CD14-positive monocyte (primary cell): ENCODE results near the gene SLC27A6. TPM values are rescaled to one million over a fixed set of nuclear protein-coding genes. Genes with fewer than 3 reads are reported as not detected.

ENCODE experiments used
- DNase-seq, 3 donors: peaks; one replicate each; pipeline ENCODE4 v3.0.0-alpha.2; 2011 to 2022
- H2AFZ ChIP-seq: 2 replicates; pipeline ENCODE4 v1.6.0; 2012; ENCODE audit warnings: mild to moderate bottlenecking, low read depth, low read length, inconsistent platforms; ENCODE audit not compliant: insufficient read depth, poor library complexity, severe bottlenecking
- H3K27ac ChIP-seq, 2 donors: 1 replicate in 1 of 2; 2 replicates in 1 of 2; pipeline ENCODE4 v1.5.1; 2012 to 2013; ENCODE audit warnings: low read length in 2 of 2, control low read depth in 1 of 2, inconsistent platforms in 1 of 2, low read depth in 1 of 2, mild to moderate bottlenecking in 1 of 2
- H3K27me3 ChIP-seq, 2 donors: one replicate each; pipeline versions ENCODE4 v1.6.0 to v1.6.1; 2011 to 2013; ENCODE audit warnings: low read length in 2 of 2; ENCODE audit not compliant: control insufficient read depth in 2 of 2, insufficient read depth in 2 of 2
- H3K36me3 ChIP-seq, 2 donors: replicated peaks in 1 of 2; 1 replicate in 1 of 2; 2 replicates in 1 of 2; pipeline versions ENCODE4 v1.5.1 to v1.6.1; 2012 to 2013; ENCODE audit warnings: low read length in 2 of 2, control low read depth in 1 of 2, inconsistent platforms in 1 of 2, mild to moderate bottlenecking in 1 of 2; ENCODE audit not compliant: insufficient read depth in 2 of 2, control insufficient read depth in 1 of 2
- H3K4me1 ChIP-seq, 2 donors: 1 replicate in 1 of 2; 2 replicates in 1 of 2; pipeline versions ENCODE4 v1.5.1 to v1.6.1; 2012 to 2013; ENCODE audit warnings: low read length in 2 of 2, control low read depth in 1 of 2, inconsistent platforms in 1 of 2, mild to moderate bottlenecking in 1 of 2, moderate library complexity in 1 of 2; ENCODE audit not compliant: insufficient read depth in 2 of 2, control insufficient read depth in 1 of 2
- H3K4me2 ChIP-seq: replicated peaks from 2 replicates; pipeline ENCODE3; 2012; ENCODE audit warnings: low read length, moderate library complexity, mild to moderate bottlenecking; ENCODE audit not compliant: poor library complexity, severe bottlenecking; ENCODE audit errors: extremely low read depth
- H3K4me3 ChIP-seq, 3 experiments: fragments of 200-600 bp in 1 of 3; sonication (generic) in 1 of 3; replicated peaks in 1 of 3; 1 replicate in 2 of 3; 2 replicates in 1 of 3; pipeline ENCODE4 v1.5.1; 2011 to 2013; ENCODE audit warnings: low read length in 3 of 3, mild to moderate bottlenecking in 3 of 3, control low read depth in 2 of 3, low read depth in 2 of 3, inconsistent platforms in 1 of 3, moderate library complexity in 1 of 3
- H3K79me2 ChIP-seq: 2 replicates; pipeline ENCODE4 v1.6.0; 2012; ENCODE audit warnings: mild to moderate bottlenecking, control low read depth, inconsistent platforms, low read length, moderate library complexity; ENCODE audit not compliant: insufficient read depth
- H3K9ac ChIP-seq: 2 replicates; pipeline ENCODE4 v1.6.0; 2017; ENCODE audit warnings: low read length, mild to moderate bottlenecking; ENCODE audit not compliant: insufficient read depth, poor library complexity, severe bottlenecking
- H3K9me3 ChIP-seq, 2 donors: replicated peaks in 1 of 2; 1 replicate in 1 of 2; 2 replicates in 1 of 2; pipeline versions ENCODE4 v1.5.1 to v1.6.1; 2012 to 2013; ENCODE audit warnings: low read length in 2 of 2, control low read depth in 1 of 2; ENCODE audit not compliant: control insufficient read depth in 1 of 2, insufficient read depth in 1 of 2
- H4K20me1 ChIP-seq: 2 replicates; pipeline ENCODE4 v1.6.0; 2012; ENCODE audit warnings: mild to moderate bottlenecking, low read length, control low read depth, moderate library complexity; ENCODE audit not compliant: insufficient read depth
- H3K27ac Mint-ChIP-seq, 7 donors: one replicate each; pipeline ENCODE4 v1.8.0; 2020; ENCODE audit warnings: mild to moderate bottlenecking in 7 of 7, mixed read lengths in 7 of 7, moderate library complexity in 6 of 7, inconsistent platforms in 2 of 7
- H3K27me3 Mint-ChIP-seq, 3 donors: one replicate each; pipeline ENCODE4 v1.8.0; 2021 to 2022; ENCODE audit warnings: low read depth in 3 of 3, mild to moderate bottlenecking in 3 of 3, mixed read lengths in 3 of 3, moderate library complexity in 3 of 3, inconsistent platforms in 1 of 3
- H3K36me3 Mint-ChIP-seq, 2 donors: one replicate each; pipeline ENCODE4 v1.8.0; 2020; ENCODE audit warnings: mixed read lengths in 2 of 2, inconsistent platforms in 1 of 2, mild to moderate bottlenecking in 1 of 2
- H3K4me1 Mint-ChIP-seq: one replicate; pipeline ENCODE4 v1.8.0; 2020; ENCODE audit warnings: mild to moderate bottlenecking, mixed read lengths
- H3K4me3 Mint-ChIP-seq, 2 donors: one replicate each; pipeline ENCODE4 v1.8.0; 2020; ENCODE audit warnings: mild to moderate bottlenecking in 2 of 2, mixed read lengths in 2 of 2, moderate library complexity in 1 of 2
- H3K9me3 Mint-ChIP-seq, 7 donors: one replicate each; pipeline ENCODE4 v1.8.0; 2020 to 2022; ENCODE audit warnings: mixed read lengths in 7 of 7, mild to moderate bottlenecking in 6 of 7, moderate library complexity in 6 of 7, inconsistent platforms in 2 of 7
- WGBS: methylation state at CpG from one replicate; pipeline ENCODE4 v1.1.5; 2013; ENCODE audit warnings: missing lambda C conversion rate; ENCODE audit not compliant: insufficient coverage; 5-methylcytosine and 5-hydroxymethylcytosine counted together
- intact Hi-C, 2 donors: fragments of 100-400 bp; cut with micrococcal nuclease; formaldehyde crosslinking; loops; one replicate each; pipeline versions ENCODE4 v1.15.0 to v1.15.1; 2023
- polyA plus RNA-seq, 3 donors: library from polyadenylated mRNA; depleted of rRNA in 1 of 3; unstranded in 2 of 3; stranded (reverse) in 1 of 3; fragments of 300-500 nt in 2 of 3; fragments of >200 nt in 1 of 3; fragmentation: Illumina TruSeq in 2 of 3; gene quantifications; 1 replicate in 2 of 3; 2 replicates in 1 of 3; pipeline ENCODE4 v1.2.3, GENCODE V29; 2012 to 2021
- TF ChIP-seq, protein P1 (sequence below): fragments of 200-600 bp; IDR thresholded peaks from one replicate; pipeline ENCODE4 v1.8.0; 2022; ENCODE audit warnings: antibody characterized with exemption, mild to moderate bottlenecking

SLC27A6 gene
- polyA plus RNA-seq, 3 donors = not detected

DNA sequence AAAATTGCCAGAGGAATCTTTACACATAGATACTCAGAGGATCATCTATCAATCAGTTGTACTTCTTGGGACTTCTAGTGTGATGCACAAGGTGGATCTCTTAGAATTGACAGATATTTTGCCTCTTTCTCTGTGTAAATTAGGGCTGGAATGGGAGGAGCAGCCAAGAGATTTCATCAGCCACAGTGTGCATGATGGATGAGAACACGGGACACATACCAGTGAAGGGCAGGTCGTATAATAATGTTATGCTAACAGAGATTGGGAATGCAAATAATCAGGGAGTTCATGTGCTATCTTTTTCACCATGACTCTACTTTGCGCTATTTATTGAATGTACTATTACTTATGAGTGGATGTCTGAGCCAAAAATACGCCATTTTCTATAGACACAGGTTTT is 86.0 kb downstream of the SLC27A6 start:
- Histone ChIP-seq H3K9ac (no peak overlapping the region), H3K9me3 (peaks cover 0 to 7% of the 10 kb centered on the region in 2 donors), H4K20me1 (no peaks in the 10 kb centered on the region), H2AFZ (no peak overlapping the region), H3K4me1 (no peaks in the 10 kb centered on the region), H3K27me3 (no peaks in the 10 kb centered on the region), H3K4me3 (no peak overlapping the region), H3K27ac (no peak overlapping the region), H3K4me2 (no peak overlapping the region), H3K36me3 (no peaks in the 10 kb centered on the region), H3K79me2 (no peaks in the 10 kb centered on the region)
- no peak overlapping the region for H3K4me3 Mint-ChIP-seq
- no CpG with 5 or more reads among the region's 4 CpGs for WGBS
- H3K9me3 Mint-ChIP-seq = peaks cover 0 to 5% (median 0%) of the 10 kb centered on the region in 7 donors
- no peak overlapping the region for H3K27ac Mint-ChIP-seq
- H3K36me3 Mint-ChIP-seq = no peaks in the 10 kb centered on the region
- peaks cover 0 to 4% (median 2%) of the 10 kb centered on the region in 3 donors for H3K27me3 Mint-ChIP-seq
- DNase-seq = no peak
- intact Hi-C loops = no loop called here
- TF ChIP-seq, protein P1, sequence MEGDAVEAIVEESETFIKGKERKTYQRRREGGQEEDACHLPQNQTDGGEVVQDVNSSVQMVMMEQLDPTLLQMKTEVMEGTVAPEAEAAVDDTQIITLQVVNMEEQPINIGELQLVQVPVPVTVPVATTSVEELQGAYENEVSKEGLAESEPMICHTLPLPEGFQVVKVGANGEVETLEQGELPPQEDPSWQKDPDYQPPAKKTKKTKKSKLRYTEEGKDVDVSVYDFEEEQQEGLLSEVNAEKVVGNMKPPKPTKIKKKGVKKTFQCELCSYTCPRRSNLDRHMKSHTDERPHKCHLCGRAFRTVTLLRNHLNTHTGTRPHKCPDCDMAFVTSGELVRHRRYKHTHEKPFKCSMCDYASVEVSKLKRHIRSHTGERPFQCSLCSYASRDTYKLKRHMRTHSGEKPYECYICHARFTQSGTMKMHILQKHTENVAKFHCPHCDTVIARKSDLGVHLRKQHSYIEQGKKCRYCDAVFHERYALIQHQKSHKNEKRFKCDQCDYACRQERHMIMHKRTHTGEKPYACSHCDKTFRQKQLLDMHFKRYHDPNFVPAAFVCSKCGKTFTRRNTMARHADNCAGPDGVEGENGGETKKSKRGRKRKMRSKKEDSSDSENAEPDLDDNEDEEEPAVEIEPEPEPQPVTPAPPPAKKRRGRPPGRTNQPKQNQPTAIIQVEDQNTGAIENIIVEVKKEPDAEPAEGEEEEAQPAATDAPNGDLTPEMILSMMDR = no peak
- H3K4me1 Mint-ChIP-seq = no peaks in the 10 kb centered on the region

DNA sequence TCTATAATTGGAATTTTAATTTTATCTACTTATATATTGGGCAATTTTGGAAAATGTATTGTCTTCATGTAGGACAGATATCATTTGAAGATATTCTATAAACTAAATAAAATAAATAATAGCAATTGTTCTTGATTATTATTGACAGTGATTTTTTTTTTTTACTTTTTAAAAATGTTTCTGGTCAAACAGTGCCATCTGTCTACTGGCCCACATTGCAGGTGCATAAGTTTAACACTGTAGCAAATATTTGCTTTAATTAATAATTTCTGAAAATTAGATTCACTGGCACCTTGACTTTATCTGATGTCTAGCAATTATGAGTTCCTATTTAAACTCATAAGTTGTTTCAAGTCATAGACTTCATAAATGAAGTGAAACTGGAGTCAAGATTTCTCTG is 88.2 kb downstream of the SLC27A6 start:
- Mint-ChIP-seq H3K4me1 (no peaks in the 10 kb centered on the region), H3K27ac (no peak overlapping the region), H3K9me3 (peaks cover 0 to 4% (median 2%) of the 10 kb centered on the region in 7 donors), H3K36me3 (no peaks in the 10 kb centered on the region), H3K4me3 (no peak overlapping the region), H3K27me3 (peaks cover 0 to 4% (median 2%) of the 10 kb centered on the region in 3 donors)
- Histone ChIP-seq H3K9ac (no peak overlapping the region), H3K4me1 (no peaks in the 10 kb centered on the region), H3K9me3 (peaks cover 0 to 7% of the 10 kb centered on the region in 2 donors), H3K4me2 (no peak overlapping the region), H3K27me3 (no peaks in the 10 kb centered on the region), H4K20me1 (no peaks in the 10 kb centered on the region), H3K27ac (no peak overlapping the region), H3K79me2 (no peaks in the 10 kb centered on the region), H3K4me3 (no peak overlapping the region), H3K36me3 (no peaks in the 10 kb centered on the region), H2AFZ (no peak overlapping the region)
- DNase-seq = no peak
- TF ChIP-seq, protein P1 = no peak
- intact Hi-C loops = no loop called here
